Common myeloid progenitor, CD34-positive (primary cell): ENCODE results near the gene INO80B.
"Not testable (repeated sequence)": the region's sequence is repeated elsewhere in the genome, so short reads cannot be mapped to it uniquely, and the experiment has no call there.

Experiments used
- CTCF ChIA-PET: fragments of 350-600 bp; sonication (Branson Sonifier 250); formaldehyde crosslinking; loops from one replicate; lab custom pipeline; 2021; ENCODE audit warnings: antibody characterized with exemption; lab: Charles Lee
- POLR2A ChIA-PET: fragments of 350-600 bp; sonication (Branson Sonifier 250); formaldehyde crosslinking; loops from one replicate; lab custom pipeline; 2021; ENCODE audit warnings: antibody characterized with exemption; lab: Charles Lee
- DNase-seq, 3 donors: peaks; one replicate each; pipeline versions ENCODE4 v3.0.0 to v3.0.0-alpha.2; 2013
- H3K27ac ChIP-seq, 2 experiments: 1 replicate in 1 of 2; 2 replicates in 1 of 2; pipeline ENCODE4 v1.7.0; 2013; ENCODE audit warnings: inconsistent platforms in 2 of 2, low read length in 2 of 2, mild to moderate bottlenecking in 2 of 2, low read depth in 1 of 2, moderate library complexity in 1 of 2; ENCODE audit not compliant: severe bottlenecking in 2 of 2, insufficient read depth in 1 of 2, poor library complexity in 1 of 2
- H3K27me3 ChIP-seq, 5 experiments: replicated peaks in 2 of 5; 1 replicate in 3 of 5; 2 replicates in 2 of 5; pipeline versions ENCODE4 v1.6.1 to v1.7.0; 2013; ENCODE audit warnings: low read length in 4 of 5, mild to moderate bottlenecking in 2 of 5, moderate library complexity in 2 of 5, inconsistent platforms in 1 of 5; ENCODE audit not compliant: insufficient read depth in 5 of 5, control insufficient read depth in 4 of 5
- H3K36me3 ChIP-seq, 4 experiments: 1 replicate in 2 of 4; 2 replicates in 2 of 4; pipeline versions ENCODE4 v1.6.1 to v1.7.0; 2013; ENCODE audit warnings: low read length in 3 of 4, control low read depth in 1 of 4, mild to moderate bottlenecking in 1 of 4; ENCODE audit not compliant: control insufficient read depth in 4 of 4, insufficient read depth in 4 of 4
- H3K4me1 ChIP-seq, 4 experiments: 1 replicate in 3 of 4; 2 replicates in 1 of 4; pipeline versions ENCODE4 v1.6.1 to v1.7.1; 2013; ENCODE audit warnings: low read length in 3 of 4, mild to moderate bottlenecking in 3 of 4, control low read depth in 1 of 4, inconsistent platforms in 1 of 4, moderate library complexity in 1 of 4; ENCODE audit not compliant: control insufficient read depth in 4 of 4, insufficient read depth in 4 of 4; ENCODE audit errors: control extremely low read depth in 1 of 4
- H3K4me3 ChIP-seq, 7 experiments: 1 replicate in 4 of 7; 2 replicates in 3 of 7; pipeline versions ENCODE4 v1.5.1 to v1.7.0; 2013; ENCODE audit warnings: mild to moderate bottlenecking in 7 of 7, low read length in 6 of 7, moderate library complexity in 6 of 7, inconsistent platforms in 2 of 7, low read depth in 2 of 7, control low read depth in 1 of 7; ENCODE audit not compliant: insufficient read depth in 4 of 7, control insufficient read depth in 1 of 7; ENCODE audit errors: extremely low read depth in 1 of 7
- H3K9me3 ChIP-seq, 5 experiments: 1 replicate in 4 of 5; 2 replicates in 1 of 5; pipeline versions ENCODE4 v1.6.1 to v1.7.1; 2013; ENCODE audit warnings: low read length in 4 of 5, mild to moderate bottlenecking in 2 of 5, inconsistent platforms in 1 of 5, low read depth in 1 of 5, moderate library complexity in 1 of 5; ENCODE audit not compliant: control insufficient read depth in 4 of 5, insufficient read depth in 2 of 5; ENCODE audit errors: control extremely low read depth in 1 of 5
- WGBS: methylation state at CpG from one replicate; pipeline ENCODE4 v1.1.5; 2013; ENCODE audit not compliant: insufficient coverage; 5-methylcytosine and 5-hydroxymethylcytosine counted together

The INO80B gene

GRCh38 chr2:74459503-74460118, 4.7 kb downstream of the INO80B start:
- CTCF ChIA-PET = interaction anchor here (0.8 to 8.2 kb wide), 6 partner anchors 8 to 129 kb away, joined by 3 to 59 read pairs (median 6); partner anchors contain the start of genes CCDC142, MRPL53 and TTC31
- WGBS = 94% methylated on average over 12 of the region's 13 CpGs
- not testable (repeated sequence) for H3K27ac ChIP-seq

GRCh38 chr2:74460187-74460586, 5.3 kb downstream of the INO80B start:
- not testable (repeated sequence) for H3K4me3 ChIP-seq, H3K27me3 ChIP-seq, H3K27ac ChIP-seq, H3K9me3 ChIP-seq, DNase-seq
- ChIA-PET POLR2A (interaction anchor here (0.6 kb wide), 1 partner anchor 20 kb away, joined by 3 read pairs; no protein-coding TSS in a partner anchor), CTCF (interaction anchor here (1.0 to 8.2 kb wide), 5 partner anchors 21 to 128 kb away, joined by 3 to 59 read pairs (median 6); partner anchors contain the start of genes CCDC142 and TTC31)
- WGBS = no CpG with 5 or more reads among the region's 10 CpGs
- Histone ChIP-seq H3K36me3 (peaks cover 4 to 30% (median 19%) of the 10 kb centered on the region in 4 experiments), H3K4me1 (peaks cover 6 to 47% (median 36%) of the 10 kb centered on the region in 4 experiments)

More at GRCh38 chr2:74459503-74460118, 4.7 kb downstream of the INO80B start:
- H3K9me3 ChIP-seq, DNase-seq, H3K27me3 ChIP-seq: not testable (repeated sequence)
- Histone ChIP-seq H3K4me1 (peaks cover 6 to 49% (median 36%) of the 10 kb centered on the region in 4 experiments), H3K36me3 (peaks cover 4 to 30% (median 19%) of the 10 kb centered on the region in 4 experiments), H3K4me3 (peak overlapping the region in 5 of 7 experiments; percentile 28 to 98 (median 84))
- POLR2A ChIA-PET = interaction anchor here (0.6 to 2.9 kb wide), 2 partner anchors 13 to 21 kb away, joined by 3 to 12 read pairs; partner anchors contain the start of gene MRPL53

- no peak overlapping the region for H3K4me3 ChIP-seq
- peak in 2 of 3 donors; percentile 48 to 49 for DNase-seq
- H3K27ac ChIP-seq = no peak overlapping the region
- no peaks in the 10 kb centered on the region for H3K27me3 ChIP-seq
- peaks cover 11 to 40% (median 28%) of the 10 kb centered on the region in 4 experiments for H3K4me1 ChIP-seq
- no peaks in the 10 kb centered on the region for H3K9me3 ChIP-seq
- peaks cover 4 to 27% (median 19%) of the 10 kb centered on the region in 4 experiments for H3K36me3 ChIP-seq
- ChIA-PET CTCF (interaction anchor here (1.0 to 8.2 kb wide), 6 partner anchors 20 to 73 kb away, joined by 3 to 59 read pairs (median 4); partner anchors contain the start of genes CCDC142 and TTC31), POLR2A (no interaction called here)
- 95% methylated on average over 24 of the region's 27 CpGs for WGBS
Measured at GRCh38 chr2:74461187-74462053, 6.5 kb downstream of the INO80B start.

- Histone ChIP-seq H3K27ac (no peak overlapping the region), H3K9me3 (no peaks in the 10 kb centered on the region), H3K36me3 (peaks cover 4 to 27% (median 19%) of the 10 kb centered on the region in 4 experiments), H3K27me3 (no peaks in the 10 kb centered on the region), H3K4me1 (peaks cover 5 to 32% (median 20%) of the 10 kb centered on the region in 4 experiments), H3K4me3 (no peak overlapping the region)
- no peak for DNase-seq
- CTCF ChIA-PET = interaction anchor here (1.0 to 8.2 kb wide), 6 partner anchors 19 to 73 kb away, joined by 3 to 59 read pairs (median 4); partner anchors contain the start of genes CCDC142 and TTC31
- 97% methylated on average over 16 of the region's 20 CpGs for WGBS
- POLR2A ChIA-PET = no interaction called here
Measured at GRCh38 chr2:74462054-74462785, 7.3 kb downstream of the INO80B start.

- H3K4me3 ChIP-seq = no peak overlapping the region
- POLR2A ChIA-PET = no interaction called here
- CTCF ChIA-PET = interaction anchor here (1.0 kb wide), 1 partner anchor 73 kb away, joined by 3 read pairs; no protein-coding TSS in a partner anchor
Measured at GRCh38 chr2:74462786-74463105, 7.9 kb downstream of the INO80B start.

GRCh38 chr2:74464406-74464805, 9.5 kb downstream of the INO80B start:
- Histone ChIP-seq H3K4me3 (peak overlapping the region; percentile 65 to 85 (median 79)), H3K27ac (peak overlapping the region; percentile 33 to 80), H3K27me3 (no peaks in the 10 kb centered on the region), H3K36me3 (peaks cover 4 to 27% (median 19%) of the 10 kb centered on the region in 4 experiments), H3K9me3 (no peaks in the 10 kb centered on the region), H3K4me1 (peaks cover 5 to 16% (median 14%) of the 10 kb centered on the region in 4 experiments)
- WGBS = 13% methylated on average over 12 of the region's 13 CpGs
- DNase-seq = no peak
- POLR2A ChIA-PET = no interaction called here
- CTCF ChIA-PET = interaction anchor here (0.6 to 2.3 kb wide), 8 partner anchors 10 to 125 kb away, joined by 3 to 7 read pairs (median 3); partner anchors contain the start of gene INO80B

More at GRCh38 chr2:74462786-74463105, 7.9 kb downstream of the INO80B start:
- Histone ChIP-seq H3K36me3 (peaks cover 4 to 27% (median 19%) of the 10 kb centered on the region in 4 experiments), H3K4me1 (peaks cover 5 to 27% (median 20%) of the 10 kb centered on the region in 4 experiments), H3K27me3 (no peaks in the 10 kb centered on the region), H3K27ac (no peak overlapping the region), H3K9me3 (no peaks in the 10 kb centered on the region)
- WGBS = no CpG with 5 or more reads among the region's 4 CpGs
- no peak for DNase-seq
